PC-3 (cell line): ENCODE measurements around the gene TTC1. TPM values are rescaled to one million over a fixed set of nuclear protein-coding genes. Genes with fewer than 3 reads are reported as not detected.

ENCODE experiments used
- ATAC-seq: fragments of 200-7000 bp; cut with Tn5 transposase; 2 replicates; pipeline ENCODE4 v1.9.1; 2020; ENCODE audit warnings: mild to moderate bottlenecking, moderate library complexity
- BruUV-seq: library from RNA; stranded (reverse); fragments of 400-500 nt; replicated peaks from 2 replicates; lab custom pipeline; 2021; lab: Mats Ljungman, UMichigan
- CTCF ChIA-PET: fragments of 300-600 bp; sonication (Branson Sonifier 250); formaldehyde crosslinking; loops from one replicate; lab custom pipeline; 2022; ENCODE audit warnings: antibody characterized with exemption; lab: Charles Lee
- POLR2A ChIA-PET: fragments of 300-600 bp; sonication (Branson Sonifier 250); formaldehyde crosslinking; loops from one replicate; lab custom pipeline; 2022; ENCODE audit warnings: antibody characterized with exemption; ENCODE audit not compliant: unreplicated experiment; lab: Charles Lee
- DNase-seq: peaks from one replicate; pipeline ENCODE4 v3.0.0-alpha.2; 2015
- H2AFZ ChIP-seq: fragments of 300-600 bp; sonication (generic); 2 replicates; pipeline ENCODE4 v1.6.0; 2016; ENCODE audit warnings: antibody characterized with exemption, low read length
- H3F3A ChIP-seq: fragments of 300-600 bp; sonication (generic); one replicate; pipeline ENCODE4 v1.6.0; 2017; ENCODE audit warnings: antibody characterized with exemption, low read length, control low read depth, mild to moderate bottlenecking; ENCODE audit not compliant: unreplicated experiment
- H3K27ac ChIP-seq: fragments of 300-600 bp; sonication (generic); 2 replicates; pipeline ENCODE4 v1.5.1; 2016; ENCODE audit warnings: mild to moderate bottlenecking, low read length
- H3K27me3 ChIP-seq: fragments of 300-600 bp; sonication (generic); 2 replicates; pipeline ENCODE4 v1.6.1; 2016; ENCODE audit warnings: low read length, mixed read lengths
- H3K36me3 ChIP-seq: fragments of 300-600 bp; sonication (generic); 2 replicates; pipeline ENCODE4 v1.6.1; 2016; ENCODE audit warnings: low read depth, mixed run types, low read length, mixed read lengths
- H3K4me1 ChIP-seq: fragments of 300-600 bp; sonication (generic); 2 replicates; pipeline ENCODE4 v1.5.1; 2016; ENCODE audit warnings: low read length; ENCODE audit not compliant: insufficient read depth
- H3K4me2 ChIP-seq: fragments of 300-600 bp; sonication (generic); 2 replicates; pipeline ENCODE4 v1.6.0; 2016; ENCODE audit warnings: low read length
- H3K4me3 ChIP-seq: fragments of 300-600 bp; sonication (generic); 2 replicates; pipeline ENCODE4 v1.5.1; 2016; ENCODE audit warnings: mild to moderate bottlenecking, low read length, mixed read lengths
- H3K79me2 ChIP-seq: fragments of 300-600 bp; sonication (generic); 2 replicates; pipeline ENCODE4 v1.6.1; 2017; ENCODE audit warnings: low read length, mixed read lengths
- H3K9ac ChIP-seq: fragments of 300-600 bp; sonication (generic); 2 replicates; pipeline ENCODE4 v1.6.0; 2016; ENCODE audit warnings: mild to moderate bottlenecking, low read length
- H3K9me2 ChIP-seq: fragments of 300-600 bp; sonication (generic); replicated peaks from 2 replicates; pipeline ENCODE4 v1.6.1; 2016; ENCODE audit warnings: mixed run types, low read length, mixed read lengths
- H3K9me3 ChIP-seq: fragments of 300-600 bp; sonication (generic); 2 replicates; pipeline ENCODE4 v1.6.1; 2016; ENCODE audit warnings: low read length, mixed read lengths
- H4K20me1 ChIP-seq: fragments of 300-600 bp; sonication (generic); 2 replicates; pipeline ENCODE4 v1.6.1; 2016; ENCODE audit warnings: low read length, mixed read lengths
- EZH2 ChIP-seq: fragments of 300-600 bp; sonication (generic); IDR thresholded peaks from one replicate; pipeline ENCODE4 v1.6.1; 2017; ENCODE audit warnings: antibody characterized with exemption, mild to moderate bottlenecking, low read length; ENCODE audit not compliant: unreplicated experiment
- EZH2phosphoT487 ChIP-seq: fragments of 300-600 bp; sonication (generic); IDR thresholded peaks from 2 replicates; pipeline ENCODE4 v1.6.1; 2018; ENCODE audit warnings: mild to moderate bottlenecking, antibody characterized with exemption, low read length, borderline replicate concordance
- intact Hi-C: fragments of 100-400 bp; cut with micrococcal nuclease; formaldehyde crosslinking; loops from 2 replicates; pipeline ENCODE4 v1.9.0; 2023
- total RNA-seq: library from RNA; depleted of rRNA; stranded (reverse); fragments of >200 nt; gene quantifications from 2 replicates; pipeline ENCODE4 v1.2.3, GENCODE V29; 2014
- TF ChIP-seq, protein P1 (sequence below): fragments of 300-600 bp; sonication (generic); conservative IDR thresholded peaks from 2 replicates; pipeline ENCODE4 v1.5.1; 2017; ENCODE audit warnings: antibody characterized with exemption, low read depth, mild to moderate bottlenecking, low read length

TTC1 gene
- total RNA-seq, 1 experiment from 2014 or later, result 61.4 TPM

DNA sequence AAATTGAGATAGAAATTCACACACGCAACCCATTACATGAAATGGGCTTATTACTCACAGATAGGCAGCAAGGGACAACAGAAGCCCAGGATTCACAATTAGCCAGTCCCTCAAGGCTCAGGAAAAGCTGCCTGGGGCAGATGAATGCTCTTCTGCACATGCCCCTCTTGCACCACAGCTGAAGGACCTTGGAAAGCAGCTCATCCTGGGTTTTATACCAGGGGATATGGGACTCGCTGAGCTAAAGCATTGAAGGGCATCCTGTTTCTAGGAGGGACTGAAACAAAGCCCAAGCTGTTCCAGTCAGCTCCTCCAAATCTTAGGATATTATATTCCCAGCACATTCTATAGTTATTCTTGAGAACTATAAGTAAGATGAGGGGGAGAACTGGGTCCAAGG, 15.7 kb upstream of the TTC1 start:
- no peak for ATAC-seq
- Histone ChIP-seq H3K9me2 (no peaks in the 10 kb centered on the region), H2AFZ (no peak overlapping the region), H3K27ac (no peak overlapping the region), H3K4me1 (no peaks in the 10 kb centered on the region), H3K36me3 (no peaks in the 10 kb centered on the region), H3K79me2 (no peaks in the 10 kb centered on the region), H3K4me3 (no peak overlapping the region), H4K20me1 (no peaks in the 10 kb centered on the region), H3K9ac (no peak overlapping the region), H3K9me3 (no peaks in the 10 kb centered on the region), H3F3A (no peaks in the 10 kb centered on the region), H3K4me2 (no peak overlapping the region), H3K27me3 (peaks cover 4% of the 10 kb centered on the region; the same call in 1 of the 2 replicates)
- ChIA-PET CTCF (no interaction called here), POLR2A (no interaction called here)
- intact Hi-C loops, result no loop called here
- BruUV-seq, result no TSS peak
- TF ChIP-seq EZH2phosphoT487 (no peak), EZH2 (no peak)
- TF ChIP-seq, protein P1, sequence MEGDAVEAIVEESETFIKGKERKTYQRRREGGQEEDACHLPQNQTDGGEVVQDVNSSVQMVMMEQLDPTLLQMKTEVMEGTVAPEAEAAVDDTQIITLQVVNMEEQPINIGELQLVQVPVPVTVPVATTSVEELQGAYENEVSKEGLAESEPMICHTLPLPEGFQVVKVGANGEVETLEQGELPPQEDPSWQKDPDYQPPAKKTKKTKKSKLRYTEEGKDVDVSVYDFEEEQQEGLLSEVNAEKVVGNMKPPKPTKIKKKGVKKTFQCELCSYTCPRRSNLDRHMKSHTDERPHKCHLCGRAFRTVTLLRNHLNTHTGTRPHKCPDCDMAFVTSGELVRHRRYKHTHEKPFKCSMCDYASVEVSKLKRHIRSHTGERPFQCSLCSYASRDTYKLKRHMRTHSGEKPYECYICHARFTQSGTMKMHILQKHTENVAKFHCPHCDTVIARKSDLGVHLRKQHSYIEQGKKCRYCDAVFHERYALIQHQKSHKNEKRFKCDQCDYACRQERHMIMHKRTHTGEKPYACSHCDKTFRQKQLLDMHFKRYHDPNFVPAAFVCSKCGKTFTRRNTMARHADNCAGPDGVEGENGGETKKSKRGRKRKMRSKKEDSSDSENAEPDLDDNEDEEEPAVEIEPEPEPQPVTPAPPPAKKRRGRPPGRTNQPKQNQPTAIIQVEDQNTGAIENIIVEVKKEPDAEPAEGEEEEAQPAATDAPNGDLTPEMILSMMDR, result no peak
- no peak for DNase-seq

DNA sequence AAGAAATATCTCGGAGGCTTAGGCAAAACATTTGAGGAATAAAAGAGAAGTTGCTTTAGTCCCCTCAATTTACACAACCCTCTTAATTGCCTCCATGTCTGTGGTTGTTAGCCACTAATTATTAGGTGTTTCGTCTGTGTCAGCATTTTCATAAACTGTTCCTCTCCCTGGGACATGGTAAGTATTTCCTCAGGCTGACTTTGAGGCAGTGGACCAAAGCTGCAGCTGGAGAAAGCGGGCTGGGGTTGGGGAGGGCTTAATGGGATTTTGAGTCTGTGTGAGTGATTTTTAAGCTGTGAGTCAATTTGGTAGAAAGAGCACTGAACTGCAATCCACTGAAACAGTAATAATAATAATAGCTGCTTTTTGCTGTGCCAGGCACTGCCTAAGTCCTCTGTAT, 13.0 kb upstream of the TTC1 start:
- H3K27me3 ChIP-seq, result peaks cover 4% of the 10 kb centered on the region; the same call in 1 of the 2 replicates
- no peaks in the 10 kb centered on the region for H4K20me1 ChIP-seq
- POLR2A ChIA-PET, result no interaction called here
- no peak overlapping the region for H3K9ac ChIP-seq
- CTCF ChIA-PET, result no interaction called here
- no peaks in the 10 kb centered on the region for H3K9me2 ChIP-seq
- ATAC-seq (no peak), DNase-seq (no peak)
- no peaks in the 10 kb centered on the region for H3K4me1 ChIP-seq
- H3K79me2 ChIP-seq, result no peaks in the 10 kb centered on the region
- no peak overlapping the region for H3K4me3 ChIP-seq
- no peaks in the 10 kb centered on the region for H3K9me3 ChIP-seq
- TF ChIP-seq EZH2phosphoT487, result no peak
- TF ChIP-seq, protein P1, result no peak
- no peak for TF ChIP-seq EZH2
- no peak overlapping the region for H2AFZ ChIP-seq
- H3K4me2 ChIP-seq, result no peak overlapping the region
- BruUV-seq, result no TSS peak
- H3F3A ChIP-seq, result no peaks in the 10 kb centered on the region
- H3K36me3 ChIP-seq, result no peaks in the 10 kb centered on the region
- no peak overlapping the region for H3K27ac ChIP-seq
- intact Hi-C loops, result no loop called here

DNA sequence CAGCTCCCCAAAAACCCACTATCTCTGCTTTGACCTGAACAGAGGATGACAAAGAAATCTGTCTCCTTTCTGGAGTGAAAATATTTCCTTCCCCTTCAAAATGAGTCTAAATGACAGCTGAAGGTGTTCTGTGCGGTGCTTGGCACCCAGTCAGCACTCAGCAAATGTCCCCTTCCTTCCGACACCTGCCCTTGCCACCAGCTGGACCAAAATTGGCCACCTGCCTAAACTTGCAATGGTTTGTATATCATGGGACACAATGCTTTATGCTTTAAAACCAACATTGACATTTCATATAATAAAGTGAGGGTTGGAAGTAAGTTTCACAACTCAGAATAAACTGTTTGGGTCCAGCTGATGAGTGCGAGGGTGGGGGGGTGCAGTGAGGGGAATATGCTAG, 7.5 kb upstream of the TTC1 start:
- POLR2A ChIA-PET, result no interaction called here
- H3K4me1 ChIP-seq, result no peaks in the 10 kb centered on the region
- no peaks in the 10 kb centered on the region for H3K79me2 ChIP-seq
- no peaks in the 10 kb centered on the region for H3K36me3 ChIP-seq
- no peaks in the 10 kb centered on the region for H3K9me3 ChIP-seq
- no peaks in the 10 kb centered on the region for H4K20me1 ChIP-seq
- no peak for ATAC-seq
- CTCF ChIA-PET, result no interaction called here
- H3K27ac ChIP-seq, result no peak overlapping the region
- TF ChIP-seq, protein P1, result no peak
- TF ChIP-seq EZH2phosphoT487 (no peak), EZH2 (no peak)
- intact Hi-C loops, result no loop called here
- no TSS peak for BruUV-seq
- no peak for DNase-seq
- H3K9me2 ChIP-seq, result no peaks in the 10 kb centered on the region
- no peaks in the 10 kb centered on the region; the same call in 1 of the 2 replicates for H3K27me3 ChIP-seq
- no peak overlapping the region for H2AFZ ChIP-seq
- no peaks in the 10 kb centered on the region for H3F3A ChIP-seq
- H3K9ac ChIP-seq, result no peak overlapping the region
- H3K4me2 ChIP-seq, result no peak overlapping the region
- no peak overlapping the region for H3K4me3 ChIP-seq
